Testis (tissue), 2 donors: Measurements from ENCODE around the gene CEP350.

Experiments
- POLR2A ChIP-seq: fragments of 450-650 bp; IDR thresholded peaks from one replicate; pipeline ENCODE4 v1.6.1; 2017; ENCODE audit warnings: antibody characterized with exemption, mild to moderate bottlenecking, moderate library complexity
- TF ChIP-seq, protein P1 (sequence below), 3 experiments: fragments of 450-650 bp in 2 of 3; fragments of 200-600 bp in 1 of 3; sonication (generic) in 1 of 3; IDR thresholded peaks; one replicate each; pipeline ENCODE4 v1.5.1; 2016 to 2019; ENCODE audit warnings: antibody characterized with exemption in 3 of 3, mild to moderate bottlenecking in 2 of 3, moderate library complexity in 1 of 3

DNA sequence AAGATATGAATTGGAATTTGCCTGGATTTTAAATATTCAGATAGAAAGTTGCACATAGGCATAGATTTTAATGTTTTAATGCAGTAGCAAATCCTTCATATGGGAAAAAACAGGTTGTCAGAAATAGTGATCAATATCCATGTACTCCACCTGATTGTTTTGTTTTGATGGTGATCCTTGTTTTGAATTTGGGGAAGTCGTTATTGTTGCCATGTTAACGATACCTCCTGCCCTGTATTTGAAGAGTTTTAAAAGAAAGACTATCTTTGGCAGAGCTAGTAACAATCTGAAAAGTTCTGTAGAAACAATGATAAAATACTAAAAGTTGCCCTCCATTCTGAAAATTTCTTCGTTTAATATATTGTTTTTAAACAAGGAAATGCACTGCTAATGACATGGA lies 1.1 kb downstream of the CEP350 start:
- TF ChIP-seq, protein P1, sequence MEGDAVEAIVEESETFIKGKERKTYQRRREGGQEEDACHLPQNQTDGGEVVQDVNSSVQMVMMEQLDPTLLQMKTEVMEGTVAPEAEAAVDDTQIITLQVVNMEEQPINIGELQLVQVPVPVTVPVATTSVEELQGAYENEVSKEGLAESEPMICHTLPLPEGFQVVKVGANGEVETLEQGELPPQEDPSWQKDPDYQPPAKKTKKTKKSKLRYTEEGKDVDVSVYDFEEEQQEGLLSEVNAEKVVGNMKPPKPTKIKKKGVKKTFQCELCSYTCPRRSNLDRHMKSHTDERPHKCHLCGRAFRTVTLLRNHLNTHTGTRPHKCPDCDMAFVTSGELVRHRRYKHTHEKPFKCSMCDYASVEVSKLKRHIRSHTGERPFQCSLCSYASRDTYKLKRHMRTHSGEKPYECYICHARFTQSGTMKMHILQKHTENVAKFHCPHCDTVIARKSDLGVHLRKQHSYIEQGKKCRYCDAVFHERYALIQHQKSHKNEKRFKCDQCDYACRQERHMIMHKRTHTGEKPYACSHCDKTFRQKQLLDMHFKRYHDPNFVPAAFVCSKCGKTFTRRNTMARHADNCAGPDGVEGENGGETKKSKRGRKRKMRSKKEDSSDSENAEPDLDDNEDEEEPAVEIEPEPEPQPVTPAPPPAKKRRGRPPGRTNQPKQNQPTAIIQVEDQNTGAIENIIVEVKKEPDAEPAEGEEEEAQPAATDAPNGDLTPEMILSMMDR (IDR thresholded peaks at IDR 0.05): no peak
- no peak for TF ChIP-seq POLR2A
